ENCODE data around the gene MILR1.

DNA sequence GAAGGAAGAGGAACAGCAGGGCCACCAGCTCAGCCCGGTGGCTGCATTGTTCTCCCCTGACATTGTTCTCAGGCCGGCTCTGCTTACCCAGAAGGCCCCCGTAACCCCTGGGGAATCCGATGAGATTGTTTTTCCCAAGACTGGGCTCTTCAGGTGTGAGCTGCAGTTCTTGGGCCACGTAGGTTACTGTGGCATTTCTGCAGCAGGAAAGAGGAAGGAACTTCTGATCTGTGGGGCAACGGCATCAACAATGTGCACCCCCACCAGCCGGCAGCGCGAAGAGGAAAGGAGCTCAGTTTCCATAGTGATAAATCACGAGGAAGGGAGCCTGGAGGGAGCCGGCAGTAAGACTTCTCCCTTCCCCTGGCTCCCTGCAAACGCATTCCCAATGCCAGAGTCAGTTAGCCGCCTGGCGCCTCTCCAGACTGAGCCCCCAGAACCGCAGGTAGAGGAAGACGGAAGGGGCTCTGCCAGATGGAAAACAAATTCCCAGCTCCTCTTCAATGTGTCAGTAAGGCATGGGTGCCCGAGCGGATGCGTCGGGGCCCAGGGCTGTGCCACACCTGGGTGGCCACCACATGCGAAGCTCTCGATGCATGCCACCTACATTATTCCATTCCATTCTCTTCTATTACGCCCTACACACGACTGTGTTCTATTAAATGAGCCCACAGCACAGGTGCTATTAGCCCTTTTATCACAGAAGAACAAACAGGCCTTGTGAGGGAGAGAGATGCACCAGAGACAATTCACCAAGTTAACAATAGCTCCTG lies 36.7 kb upstream of the MILR1 start:
- TF ChIP-seq POLR2A (IDR thresholded peaks at IDR 0.05; ENCODE audit: low read depth, low read length) (peak; percentile 52), EZH2 (IDR thresholded peaks at IDR 0.05; ENCODE audit: borderline replicate concordance, low read depth, low read length, severe bottlenecking) (no peak)
- TF ChIP-seq, protein P1, sequence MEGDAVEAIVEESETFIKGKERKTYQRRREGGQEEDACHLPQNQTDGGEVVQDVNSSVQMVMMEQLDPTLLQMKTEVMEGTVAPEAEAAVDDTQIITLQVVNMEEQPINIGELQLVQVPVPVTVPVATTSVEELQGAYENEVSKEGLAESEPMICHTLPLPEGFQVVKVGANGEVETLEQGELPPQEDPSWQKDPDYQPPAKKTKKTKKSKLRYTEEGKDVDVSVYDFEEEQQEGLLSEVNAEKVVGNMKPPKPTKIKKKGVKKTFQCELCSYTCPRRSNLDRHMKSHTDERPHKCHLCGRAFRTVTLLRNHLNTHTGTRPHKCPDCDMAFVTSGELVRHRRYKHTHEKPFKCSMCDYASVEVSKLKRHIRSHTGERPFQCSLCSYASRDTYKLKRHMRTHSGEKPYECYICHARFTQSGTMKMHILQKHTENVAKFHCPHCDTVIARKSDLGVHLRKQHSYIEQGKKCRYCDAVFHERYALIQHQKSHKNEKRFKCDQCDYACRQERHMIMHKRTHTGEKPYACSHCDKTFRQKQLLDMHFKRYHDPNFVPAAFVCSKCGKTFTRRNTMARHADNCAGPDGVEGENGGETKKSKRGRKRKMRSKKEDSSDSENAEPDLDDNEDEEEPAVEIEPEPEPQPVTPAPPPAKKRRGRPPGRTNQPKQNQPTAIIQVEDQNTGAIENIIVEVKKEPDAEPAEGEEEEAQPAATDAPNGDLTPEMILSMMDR (IDR thresholded peaks at IDR 0.05; ENCODE audit: extremely low read depth in 1 of 2, insufficient read depth in 1 of 2, low read depth in 1 of 2, low read length in 2 of 2) = no peak

All from endothelial cell of umbilical vein (primary cell).